GM21717 (cell line): ENCODE measurements around the gene USPL1.

Experiments used
- ATAC-seq: cut with Tn5 transposase; IDR thresholded peaks from one replicate; pipeline ENCODE4 v1.9.1; 2021; ENCODE audit warnings: mild to moderate bottlenecking, moderate library complexity; ENCODE audit not compliant: unreplicated experiment

USPL1 gene

DNA sequence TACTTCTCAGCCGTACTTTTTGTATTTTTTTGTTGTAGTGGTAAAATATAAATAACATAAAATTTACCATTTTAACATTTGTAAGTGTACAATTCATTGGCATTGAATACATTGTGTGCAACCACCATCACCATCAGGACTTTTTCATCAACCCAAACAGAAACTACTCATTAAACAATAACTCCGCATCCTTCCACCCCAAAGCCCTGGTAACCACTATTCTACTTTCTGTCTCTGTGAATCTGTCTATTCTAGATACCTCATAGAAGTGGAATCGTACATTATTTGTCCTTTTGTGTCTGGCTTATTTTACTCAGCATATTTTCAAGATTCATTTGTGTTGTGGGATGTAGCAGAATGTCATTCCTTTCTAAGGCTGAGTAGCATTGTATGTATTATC is 38.5 kb downstream of the USPL1 start:
- ATAC-seq = no peak

DNA sequence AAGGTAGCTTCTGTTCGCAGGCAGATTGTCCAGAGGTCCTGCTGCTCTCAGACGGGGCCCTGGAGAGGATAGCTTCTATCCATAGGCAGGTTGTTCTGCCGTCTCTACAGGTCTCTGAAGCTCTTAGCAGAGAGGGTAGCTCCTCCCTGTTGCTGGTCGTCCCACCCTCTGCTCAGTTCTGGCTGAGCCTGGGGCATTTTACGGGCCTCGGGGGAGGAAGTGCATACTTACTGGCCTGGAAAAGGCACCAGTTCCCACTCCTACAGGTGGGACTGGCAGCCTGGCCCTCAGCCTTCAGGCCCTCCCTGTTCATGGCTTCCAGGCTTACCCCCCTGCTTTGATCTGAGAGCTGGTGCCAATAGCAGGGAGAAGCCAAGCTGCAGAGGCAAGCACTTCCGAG is 42.3 kb downstream of the USPL1 start:
- ATAC-seq = no peak

DNA sequence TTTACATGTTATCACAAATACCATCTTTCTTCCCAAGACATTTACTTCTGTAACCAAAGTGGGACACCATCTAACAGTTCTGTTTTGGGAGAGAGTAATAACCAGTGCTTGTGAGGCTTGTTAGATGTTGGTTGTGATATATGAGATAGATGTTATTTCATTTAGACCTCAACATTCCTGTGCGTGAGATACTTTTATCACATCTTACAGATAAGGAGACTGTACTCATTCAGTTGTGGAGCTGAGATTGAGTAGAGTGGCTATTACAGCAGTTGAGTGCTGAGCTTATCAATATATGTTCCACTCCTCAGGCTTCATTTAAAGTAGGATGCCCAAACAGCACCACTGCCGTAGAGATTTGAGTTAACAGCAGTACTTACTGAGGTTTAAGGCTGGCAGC is 43.1 kb downstream of the USPL1 start:
- ATAC-seq = no peak

DNA sequence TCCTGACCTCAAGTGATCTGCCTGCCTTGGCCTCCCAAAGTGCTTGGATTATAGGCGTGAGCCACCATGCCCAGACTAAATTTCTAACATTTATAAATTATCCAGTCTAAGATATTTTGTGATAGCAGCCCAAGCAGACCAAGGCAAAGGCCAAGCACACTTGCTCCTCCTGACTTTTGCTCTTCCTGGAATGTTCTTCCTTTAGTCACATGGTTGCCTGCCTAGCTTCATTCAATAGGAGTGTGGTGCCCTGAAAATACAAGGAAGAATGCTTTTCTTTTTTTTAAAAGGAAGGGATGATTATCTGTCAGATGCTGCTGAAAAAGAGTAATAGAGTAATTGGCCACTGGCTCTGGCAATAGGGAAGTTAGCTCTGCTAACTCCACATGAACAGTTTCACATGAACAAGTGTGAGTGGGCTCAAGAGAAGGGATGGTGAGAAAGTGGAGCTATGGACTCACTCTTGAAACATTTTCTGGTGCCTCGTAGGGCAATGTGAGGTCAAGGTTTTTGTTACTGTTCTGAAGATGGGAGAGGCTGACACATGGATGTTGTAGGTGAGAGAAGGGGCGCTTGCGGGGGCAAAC is 47.1 kb downstream of the USPL1 start:
- ATAC-seq = no peak

DNA sequence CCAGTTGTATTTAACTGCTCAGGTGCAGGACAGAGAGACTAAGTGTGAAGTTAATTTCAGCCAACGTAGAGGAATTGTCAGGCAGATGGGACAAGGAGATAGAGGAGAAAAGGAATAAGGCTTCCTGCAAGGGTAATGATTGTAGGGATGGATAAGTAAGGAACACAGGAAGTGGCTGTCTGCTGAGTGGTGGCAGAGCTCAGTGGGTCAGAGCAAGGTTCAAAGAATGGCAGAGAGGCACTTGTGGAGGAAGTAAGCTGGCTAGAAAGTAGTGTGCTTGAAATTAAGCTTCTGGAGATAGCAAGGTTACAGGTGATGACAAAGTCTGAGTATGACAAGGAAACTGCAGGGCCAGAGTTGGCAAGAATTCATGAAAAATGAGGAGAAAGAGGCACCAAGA is 47.9 kb downstream of the USPL1 start:
- ATAC-seq = no peak

DNA sequence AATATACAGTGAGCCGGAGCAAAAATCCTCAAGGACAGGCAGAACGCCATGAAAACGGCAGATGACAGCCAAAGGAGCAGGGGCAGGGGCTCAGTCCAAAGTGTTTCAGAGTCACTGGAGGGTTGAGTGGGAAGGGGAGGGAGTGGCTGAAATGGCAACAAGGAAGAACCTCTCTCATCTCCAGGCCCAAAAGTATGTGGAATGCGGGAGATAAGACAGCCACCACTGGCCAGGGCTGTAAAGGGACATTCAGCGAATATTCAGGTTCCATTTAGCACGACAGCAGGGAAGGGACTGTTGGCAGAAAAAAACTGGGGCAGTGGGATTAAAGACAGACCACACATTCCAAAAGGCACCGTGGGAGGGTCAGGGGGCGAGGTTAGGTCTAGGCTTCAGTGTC is 48.4 kb downstream of the USPL1 start:
- no peak for ATAC-seq

DNA sequence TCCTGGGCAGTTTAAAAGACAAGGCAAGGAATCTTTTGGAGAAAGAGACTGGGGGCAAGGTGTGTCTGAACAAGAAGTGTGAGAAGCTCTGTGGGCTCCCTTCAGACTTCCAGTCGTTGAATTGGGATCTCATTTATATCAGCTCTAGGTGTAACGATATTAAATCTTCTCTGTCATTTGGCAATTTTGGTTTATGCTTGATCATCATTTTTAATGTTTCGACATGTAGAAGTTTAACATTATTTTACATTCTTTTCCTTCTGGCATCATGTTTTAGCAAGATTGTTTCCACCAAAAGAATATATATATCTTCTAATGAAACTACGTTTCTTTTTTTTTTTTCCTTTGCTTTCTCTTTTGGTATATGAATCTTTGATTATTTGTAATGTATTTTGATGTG is 49.3 kb downstream of the USPL1 start:
- ATAC-seq = no peak

DNA sequence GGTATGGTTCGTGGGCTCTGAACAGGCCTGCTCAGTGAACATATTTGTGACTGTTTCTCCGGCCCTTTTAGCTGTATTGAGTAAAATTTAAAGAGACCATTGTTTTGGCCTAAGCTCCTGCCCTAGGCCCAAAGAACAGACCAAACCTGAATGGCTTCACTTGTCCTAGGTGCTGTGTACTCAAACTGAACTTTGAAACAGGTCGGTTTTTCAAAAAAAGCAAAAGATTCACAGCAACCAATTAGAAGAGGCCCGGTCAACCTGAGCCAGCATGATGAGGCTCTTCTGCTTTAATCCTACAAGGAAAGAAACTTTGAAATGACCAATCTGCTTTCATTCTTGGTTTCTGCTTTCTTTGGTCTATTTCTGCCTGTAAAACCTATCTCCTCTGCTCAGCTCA is 50.6 kb downstream of the USPL1 start:
- no peak for ATAC-seq

DNA sequence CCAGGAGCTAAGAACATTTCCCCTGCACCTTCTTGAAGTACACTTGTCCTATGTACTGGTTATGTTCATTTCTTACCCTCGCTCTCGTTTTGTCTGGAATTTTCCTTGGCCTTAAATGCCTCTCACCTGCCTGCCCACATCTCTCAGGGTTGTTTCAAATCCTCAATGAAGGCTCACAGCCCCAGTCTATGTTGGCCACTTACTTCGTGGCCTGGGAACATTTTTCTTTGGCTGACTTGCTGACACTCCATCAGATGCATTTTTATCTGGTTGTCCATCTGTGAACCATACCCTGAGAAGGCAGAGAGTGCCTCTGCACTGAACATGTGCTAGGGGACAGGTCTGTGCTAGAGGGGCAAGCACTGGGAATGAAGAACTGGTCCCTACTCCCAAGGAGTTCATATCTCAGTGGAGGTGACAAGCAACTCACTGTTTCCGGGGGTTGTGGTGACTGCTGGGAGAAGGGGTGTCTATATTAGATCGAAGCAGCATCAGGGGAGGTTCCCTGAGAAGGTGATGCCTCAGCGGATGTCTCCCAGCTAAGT is 53.6 kb downstream of the USPL1 start:
- no peak for ATAC-seq

DNA sequence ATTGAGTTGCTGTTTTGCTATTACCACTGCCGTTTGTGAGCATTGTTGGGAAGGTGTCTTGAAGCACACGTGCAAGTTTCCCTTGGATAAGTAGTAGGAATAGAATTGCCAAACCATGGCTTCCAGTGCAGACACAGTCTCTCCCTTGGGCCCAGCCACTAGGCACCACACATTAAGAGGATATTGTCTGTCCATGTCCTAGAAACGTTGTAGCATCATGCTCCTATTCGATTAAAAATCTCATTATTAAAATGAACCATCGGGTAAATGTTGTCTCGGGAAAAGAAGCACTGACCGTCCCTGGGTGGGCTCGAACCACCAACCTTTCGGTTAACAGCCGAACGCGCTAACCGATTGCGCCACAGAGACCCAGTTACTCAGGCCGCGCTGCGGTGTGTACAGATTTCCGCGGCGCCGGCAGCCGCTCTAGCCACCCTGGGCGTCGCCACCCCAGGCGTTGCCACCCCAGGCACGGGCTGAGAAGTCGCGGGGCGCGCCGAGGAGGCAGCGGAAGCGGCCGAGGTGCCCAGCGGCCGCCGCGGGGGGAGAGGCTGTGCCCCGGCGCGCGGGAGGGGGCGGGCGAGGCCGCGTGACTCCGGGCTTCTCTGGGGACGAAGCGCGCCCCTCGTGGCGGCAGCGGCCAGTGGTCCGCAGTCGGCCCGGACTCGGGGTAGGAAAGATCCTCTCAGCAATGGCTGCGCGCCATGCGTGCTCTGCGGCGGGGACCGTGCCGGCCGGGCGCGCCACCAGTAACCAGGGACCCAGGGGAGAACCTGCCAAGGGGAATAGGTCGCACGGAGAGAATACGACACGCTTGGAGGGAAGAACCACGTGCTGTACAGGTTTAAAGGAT is 56.2 kb downstream of the USPL1 start:
- ATAC-seq = peak; percentile 82

DNA sequence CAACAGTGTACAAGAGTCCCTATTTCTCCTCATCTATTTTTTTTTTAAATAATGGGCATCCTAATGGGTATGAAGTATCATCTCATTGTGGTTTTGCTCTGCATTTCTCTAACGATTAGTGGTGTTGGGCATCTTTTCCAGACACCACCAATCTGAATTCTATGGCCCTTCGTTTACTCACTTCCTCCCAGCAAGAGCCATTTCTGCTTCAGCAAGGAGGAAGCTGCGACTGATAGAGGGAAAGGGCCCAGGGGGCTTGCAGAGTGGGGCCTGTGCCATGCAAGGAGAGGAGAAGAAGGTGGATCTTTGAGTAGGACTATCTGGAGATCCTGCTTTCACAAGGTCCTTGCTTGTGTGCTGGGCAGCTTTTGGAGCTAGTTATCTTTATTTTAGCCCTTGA is 58.0 kb downstream of the USPL1 start:
- no peak for ATAC-seq

DNA sequence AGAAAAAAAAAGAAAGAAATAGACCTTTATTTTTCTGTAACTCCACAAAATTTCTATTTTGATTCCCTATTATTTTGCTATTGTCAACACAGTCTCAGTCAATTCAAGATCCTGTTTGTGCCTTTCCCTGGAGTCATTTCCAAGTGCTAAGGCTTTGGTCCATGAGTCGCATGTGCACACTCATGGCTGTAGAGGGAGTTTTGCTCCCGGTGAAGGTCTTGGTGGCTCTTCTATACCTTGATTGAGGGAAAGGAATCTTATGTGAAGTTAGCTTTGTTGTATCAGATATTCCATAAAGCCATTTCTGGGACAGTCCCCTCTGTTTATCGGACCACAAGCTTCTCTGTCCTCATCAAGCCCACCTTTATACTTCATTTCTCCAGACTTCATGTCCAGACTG is 59.0 kb downstream of the USPL1 start:
- no peak for ATAC-seq

DNA sequence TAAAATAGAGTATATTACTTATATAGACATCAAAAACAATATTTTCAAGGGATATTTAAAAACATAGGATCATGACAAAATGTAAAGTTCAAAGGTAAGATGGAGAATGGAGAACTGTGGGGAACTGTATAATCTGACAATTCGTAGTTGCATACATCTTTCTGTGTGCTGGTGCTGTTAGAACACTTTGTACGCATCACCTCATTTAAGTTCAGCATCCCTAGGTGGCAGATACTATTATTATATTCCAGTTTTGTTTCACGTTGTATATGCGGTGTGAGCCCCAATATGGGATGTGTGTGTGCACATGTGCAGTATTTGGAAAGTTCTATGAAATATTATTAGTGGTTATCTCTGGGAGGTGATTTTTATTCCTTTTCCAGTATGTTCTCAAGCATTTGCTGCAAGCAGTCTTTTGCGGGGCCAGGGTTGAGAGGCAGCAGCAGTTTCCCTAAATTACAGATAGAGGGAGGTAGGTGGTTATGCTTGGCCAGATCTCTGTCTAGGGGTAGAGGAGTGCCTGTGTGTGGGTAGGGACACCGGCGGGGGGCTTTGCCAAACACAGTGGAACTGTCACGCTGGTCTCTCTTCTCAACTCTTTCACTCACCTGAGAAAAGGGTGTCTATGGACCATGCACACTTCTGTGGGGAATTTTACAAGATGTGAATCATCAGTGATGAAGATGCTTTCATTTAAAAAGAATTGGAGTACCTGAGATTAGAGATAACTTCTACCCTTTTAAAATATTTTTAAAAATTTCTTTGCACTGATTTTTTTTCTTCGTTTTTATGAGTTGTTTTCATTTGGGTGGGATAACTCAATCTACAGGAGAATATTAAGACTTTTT is 62.0 kb downstream of the USPL1 start:
- ATAC-seq = no peak

DNA sequence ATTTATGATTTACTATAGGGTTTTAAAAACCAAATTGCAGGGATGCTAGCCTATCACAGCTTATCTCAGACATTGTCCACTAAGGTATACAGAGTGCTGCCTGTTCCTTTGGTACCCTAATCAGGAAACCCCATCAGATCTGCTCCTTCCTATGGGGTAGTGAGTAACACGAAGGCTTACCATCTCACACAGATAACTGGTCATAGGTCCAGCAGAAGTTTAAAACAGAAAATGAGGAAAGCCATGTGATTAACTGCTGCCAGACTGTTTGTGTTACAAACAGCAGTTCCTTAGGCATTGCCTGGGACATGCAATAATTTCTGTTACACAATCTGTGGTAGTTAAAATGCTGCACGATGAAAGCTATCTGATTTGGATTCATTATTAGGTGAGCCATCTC is 64.1 kb downstream of the USPL1 start:
- ATAC-seq = no peak

DNA sequence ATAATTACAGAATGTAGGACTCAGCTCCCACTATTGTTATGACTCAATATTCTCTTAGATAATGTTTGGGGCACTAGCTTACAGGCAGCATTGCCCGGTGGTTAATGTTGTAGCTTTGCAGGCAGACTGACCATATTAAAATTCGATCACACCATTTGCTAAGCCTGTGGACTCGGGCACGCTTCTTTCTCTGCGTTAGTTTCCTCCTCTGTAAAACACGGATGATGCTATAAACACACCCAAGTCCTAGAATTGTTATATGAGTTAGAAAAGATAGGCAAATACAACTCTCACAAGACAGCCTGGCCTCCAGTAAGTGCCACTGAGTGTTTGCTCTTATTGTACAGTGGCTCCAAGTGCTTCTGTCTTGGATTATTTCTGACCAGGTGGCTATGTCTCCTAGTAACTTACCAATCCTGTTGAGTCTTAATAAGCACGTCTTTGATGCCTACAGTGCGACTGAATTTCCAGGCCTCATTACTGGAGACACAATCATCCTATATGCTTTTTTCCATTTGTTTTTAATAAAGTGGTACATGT is 67.7 kb downstream of the USPL1 start:
- ATAC-seq = no peak

DNA sequence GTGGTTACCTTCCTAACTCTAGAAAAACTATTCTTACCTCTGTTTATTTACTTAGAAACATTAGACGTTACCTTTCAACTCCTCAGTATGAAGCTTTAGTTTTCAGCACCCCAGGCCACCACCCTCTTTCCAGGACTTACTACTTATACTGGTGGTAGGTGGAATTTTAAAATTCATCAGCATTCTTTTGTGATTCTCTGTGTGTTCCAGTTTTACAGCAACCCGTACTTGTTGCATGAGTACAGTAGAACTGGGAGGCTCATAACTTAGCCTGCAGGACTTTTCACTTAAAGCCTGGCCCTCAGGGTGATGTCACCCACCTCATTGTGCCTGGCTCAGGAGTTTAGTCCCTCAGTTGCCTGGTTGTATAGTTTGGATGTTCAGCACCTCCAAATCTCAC is 68.3 kb downstream of the USPL1 start:
- no peak for ATAC-seq

DNA sequence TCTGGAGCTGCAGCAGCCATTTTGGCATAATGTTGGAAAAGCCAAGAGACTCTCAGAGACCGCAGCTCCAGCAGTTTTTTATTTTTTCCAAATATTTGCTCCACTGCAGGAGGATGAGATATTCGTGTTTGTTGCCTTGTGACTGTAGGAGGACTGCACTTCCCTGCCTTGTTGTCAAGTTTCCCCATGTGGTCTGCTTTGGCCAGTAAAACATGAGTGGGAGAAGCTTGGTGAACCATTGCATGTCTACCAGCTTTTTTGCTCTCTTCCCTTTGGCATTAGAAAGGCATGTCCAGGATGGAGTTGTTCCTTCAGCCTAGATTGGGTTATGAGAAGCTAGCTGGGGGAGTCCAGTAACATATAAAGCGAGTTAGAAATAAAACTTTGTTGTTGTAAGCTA is 69.9 kb downstream of the USPL1 start:
- ATAC-seq = no peak

DNA sequence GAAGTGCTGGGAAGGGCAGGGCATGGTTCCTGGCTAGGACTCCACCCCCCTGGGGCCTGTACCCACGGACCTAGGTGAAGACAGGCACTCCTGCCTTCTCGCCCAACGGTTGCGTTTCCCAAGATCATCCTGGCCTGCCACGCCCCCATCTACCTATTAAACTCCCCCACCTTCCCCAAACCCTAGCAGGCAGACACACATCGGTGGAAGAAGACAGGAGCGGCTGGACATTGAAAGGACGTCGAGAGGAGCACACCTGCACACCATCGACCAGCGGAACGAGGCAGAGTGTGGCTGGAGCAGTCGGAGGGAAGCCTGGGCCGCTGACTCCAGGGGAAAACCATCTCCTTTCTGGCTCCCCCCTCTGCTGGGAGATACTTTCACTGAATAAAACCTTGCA is 72.0 kb downstream of the USPL1 start:
- ATAC-seq = no peak

DNA sequence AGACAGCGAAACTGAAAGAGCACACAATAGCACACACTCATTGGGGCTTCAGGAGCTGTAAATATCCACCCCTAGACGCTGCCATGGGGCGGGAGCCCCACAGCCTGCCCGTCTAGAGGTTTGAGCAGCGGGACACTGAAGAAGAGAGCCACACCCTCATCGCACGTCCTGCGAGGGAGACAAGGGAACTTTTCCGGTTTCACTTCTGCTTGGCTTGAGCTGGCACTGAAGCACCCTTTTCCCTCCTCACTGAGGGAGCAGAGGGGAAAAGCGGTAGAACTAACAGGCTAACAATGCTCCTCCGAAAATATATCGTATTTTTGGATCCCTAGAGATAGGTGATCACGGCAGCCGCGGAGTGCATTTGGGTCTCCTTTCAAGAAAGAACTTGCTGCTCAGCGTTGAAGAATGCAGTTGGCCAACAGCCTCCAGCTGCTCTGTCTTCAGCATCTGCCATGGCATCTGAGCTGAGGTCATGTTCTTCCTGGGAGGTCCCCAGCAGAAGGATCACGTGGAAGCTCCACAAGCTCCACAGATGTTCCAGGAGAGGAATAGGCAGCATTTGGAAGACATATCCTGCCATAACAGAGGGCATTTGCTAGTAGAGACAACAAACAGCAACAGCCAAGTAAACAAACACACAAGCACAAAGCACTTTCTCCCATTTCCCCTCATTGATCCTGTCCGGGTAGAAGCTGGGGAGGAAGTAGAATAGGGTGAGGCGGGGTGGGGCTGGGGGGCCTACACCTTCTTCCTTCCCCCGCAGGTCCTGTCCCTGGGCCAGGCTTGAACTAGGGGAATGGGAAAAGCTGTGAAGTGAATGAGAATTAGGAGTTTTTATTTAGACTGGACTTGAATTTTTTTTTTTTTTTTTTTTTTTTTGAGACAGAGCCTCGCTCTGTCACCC is 72.8 kb downstream of the USPL1 start:
- no peak for ATAC-seq

DNA sequence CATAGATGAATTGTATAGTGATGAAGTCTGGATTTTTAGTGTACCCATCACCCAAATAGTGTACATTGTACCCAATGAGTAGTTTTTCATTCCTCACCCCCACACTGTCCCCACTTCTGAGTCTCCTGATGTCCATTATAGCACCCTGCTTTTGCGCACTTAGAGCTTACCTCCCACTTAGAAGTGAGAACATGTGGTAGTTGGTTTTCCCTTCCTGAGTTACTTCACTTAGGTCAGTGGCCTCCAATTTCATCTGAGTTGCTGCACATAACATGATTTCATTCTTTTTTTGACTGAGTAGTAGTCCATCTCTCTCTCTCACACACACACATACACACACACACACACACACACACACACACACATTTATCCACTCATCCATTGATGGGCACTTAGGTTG is 74.4 kb downstream of the USPL1 start:
- no peak for ATAC-seq
